Loucy (cell line): Measurements from ENCODE around the gene FAM53B.

Source experiments
- H2AFZ ChIP-seq: fragments of 200-600 bp; sonication (generic); 2 replicates; pipeline ENCODE4 v1.6.0; 2016; ENCODE audit warnings: antibody characterized with exemption, mild to moderate bottlenecking, low read length, moderate library complexity
- H3F3A ChIP-seq: fragments of 200-600 bp; 2 replicates; pipeline ENCODE4 v1.6.0; 2016; ENCODE audit warnings: antibody characterized with exemption, low read depth, mild to moderate bottlenecking
- H3K27me3 ChIP-seq: fragments of 200-600 bp; sonication (generic); 2 replicates; pipeline ENCODE4 v1.6.1; 2014; ENCODE audit warnings: low read length, mild to moderate bottlenecking; ENCODE audit not compliant: insufficient read depth, poor library complexity, severe bottlenecking
- H3K36me3 ChIP-seq: fragments of 200-600 bp; sonication (generic); 2 replicates; pipeline ENCODE4 v1.6.1; 2016; ENCODE audit warnings: low read length; ENCODE audit not compliant: insufficient read depth
- H3K4me1 ChIP-seq: fragments of 200-600 bp; sonication (generic); 2 replicates; pipeline ENCODE4 v1.5.1; 2014; ENCODE audit warnings: low read length, mild to moderate bottlenecking; ENCODE audit not compliant: insufficient read depth, poor library complexity, severe bottlenecking
- H3K4me2 ChIP-seq: fragments of 200-600 bp; sonication (generic); 2 replicates; pipeline ENCODE4 v1.6.0; 2014; ENCODE audit warnings: antibody characterized with exemption, low read length, low read depth, mild to moderate bottlenecking; ENCODE audit not compliant: poor library complexity, severe bottlenecking
- H3K4me3 ChIP-seq: fragments of 200-600 bp; sonication (generic); 2 replicates; pipeline ENCODE4 v1.5.1; 2014; ENCODE audit warnings: low read length, mild to moderate bottlenecking, mixed read lengths; ENCODE audit not compliant: poor library complexity, severe bottlenecking
- H3K79me2 ChIP-seq: fragments of 200-600 bp; sonication (generic); 2 replicates; pipeline ENCODE4 v1.6.1; 2014; ENCODE audit warnings: low read length; ENCODE audit not compliant: insufficient read depth
- H3K9ac ChIP-seq: fragments of 200-600 bp; sonication (generic); 2 replicates; pipeline ENCODE4 v1.6.0; 2014; ENCODE audit warnings: mild to moderate bottlenecking, low read depth, low read length, moderate library complexity; ENCODE audit not compliant: poor library complexity, severe bottlenecking
- H3K9me2 ChIP-seq: fragments of 200-600 bp; sonication (generic); replicated peaks from 2 replicates; pipeline ENCODE4 v1.6.1; 2016; ENCODE audit warnings: low read depth, low read length, mixed read lengths
- H3K9me3 ChIP-seq: fragments of 200-600 bp; sonication (generic); 2 replicates; pipeline ENCODE4 v1.6.1; 2014; ENCODE audit warnings: mild to moderate bottlenecking, antibody characterized with exemption, low read length, low read depth; ENCODE audit not compliant: insufficient read depth
- H4K20me1 ChIP-seq: fragments of 200-600 bp; sonication (generic); 2 replicates; pipeline ENCODE4 v1.6.0; 2014; ENCODE audit warnings: antibody characterized with exemption, low read length, mild to moderate bottlenecking; ENCODE audit not compliant: insufficient read depth, poor library complexity, severe bottlenecking
- EZH2phosphoT487 ChIP-seq: fragments of 200-600 bp; IDR thresholded peaks from 2 replicates; pipeline ENCODE4 v1.6.1; 2018; ENCODE audit warnings: antibody characterized with exemption, mild to moderate bottlenecking, moderate library complexity, borderline replicate concordance
- TF ChIP-seq, protein P1 (sequence below): fragments of 200-600 bp; sonication (generic); conservative IDR thresholded peaks from 2 replicates; pipeline ENCODE4 v1.5.1; 2014; ENCODE audit warnings: mild to moderate bottlenecking, antibody characterized with exemption, low read length

Gene FAM53B

DNA sequence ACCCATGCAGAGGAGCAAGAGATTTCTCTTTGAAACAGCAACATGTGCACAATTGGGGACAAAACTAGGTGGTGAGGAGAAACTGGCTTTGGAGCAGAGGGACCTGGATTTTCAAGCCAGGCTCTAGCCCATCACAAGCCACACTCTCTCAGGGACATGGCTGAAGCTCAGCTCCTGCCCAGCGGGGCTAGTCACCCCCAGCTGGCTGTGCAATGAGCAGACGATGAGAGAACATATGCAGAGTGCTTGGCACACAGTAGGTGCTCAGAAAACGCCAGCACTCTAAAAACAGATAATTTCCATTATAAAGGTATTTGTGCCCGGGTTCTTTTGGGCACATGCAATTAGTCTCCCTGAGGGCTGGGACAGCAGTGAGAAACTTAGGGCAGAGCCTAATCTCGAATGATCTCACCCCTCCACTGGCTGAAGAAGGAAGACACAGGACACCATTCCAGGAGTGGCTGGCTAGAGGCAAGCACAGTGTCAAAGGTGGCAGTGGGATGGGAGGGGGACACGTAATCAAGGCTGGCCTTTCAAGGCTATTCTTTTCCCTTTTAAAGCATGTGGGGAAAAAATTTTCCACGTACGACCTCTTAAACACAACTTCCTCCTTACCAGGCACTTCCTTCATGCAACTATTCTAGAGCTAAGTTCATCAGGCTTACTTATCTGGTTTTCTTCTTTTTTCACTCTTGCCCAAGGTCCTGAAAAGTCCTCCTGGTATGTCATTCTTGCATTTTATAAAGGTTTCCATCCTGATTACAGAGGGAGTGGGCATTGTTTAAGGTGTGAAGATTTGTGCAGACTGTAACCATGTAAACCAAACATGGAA lies 15.1 kb downstream of the FAM53B start:
- TF ChIP-seq EZH2phosphoT487, result no peak
- TF ChIP-seq, protein P1, sequence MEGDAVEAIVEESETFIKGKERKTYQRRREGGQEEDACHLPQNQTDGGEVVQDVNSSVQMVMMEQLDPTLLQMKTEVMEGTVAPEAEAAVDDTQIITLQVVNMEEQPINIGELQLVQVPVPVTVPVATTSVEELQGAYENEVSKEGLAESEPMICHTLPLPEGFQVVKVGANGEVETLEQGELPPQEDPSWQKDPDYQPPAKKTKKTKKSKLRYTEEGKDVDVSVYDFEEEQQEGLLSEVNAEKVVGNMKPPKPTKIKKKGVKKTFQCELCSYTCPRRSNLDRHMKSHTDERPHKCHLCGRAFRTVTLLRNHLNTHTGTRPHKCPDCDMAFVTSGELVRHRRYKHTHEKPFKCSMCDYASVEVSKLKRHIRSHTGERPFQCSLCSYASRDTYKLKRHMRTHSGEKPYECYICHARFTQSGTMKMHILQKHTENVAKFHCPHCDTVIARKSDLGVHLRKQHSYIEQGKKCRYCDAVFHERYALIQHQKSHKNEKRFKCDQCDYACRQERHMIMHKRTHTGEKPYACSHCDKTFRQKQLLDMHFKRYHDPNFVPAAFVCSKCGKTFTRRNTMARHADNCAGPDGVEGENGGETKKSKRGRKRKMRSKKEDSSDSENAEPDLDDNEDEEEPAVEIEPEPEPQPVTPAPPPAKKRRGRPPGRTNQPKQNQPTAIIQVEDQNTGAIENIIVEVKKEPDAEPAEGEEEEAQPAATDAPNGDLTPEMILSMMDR, result no peak
- no peak overlapping the region for H3K4me2 ChIP-seq
- no peaks in the 10 kb centered on the region for H3F3A ChIP-seq
- no peak overlapping the region for H2AFZ ChIP-seq
- peaks cover 53% of the 10 kb centered on the region for H4K20me1 ChIP-seq
- no peak overlapping the region for H3K4me3 ChIP-seq
- H3K9me2 ChIP-seq, result no peaks in the 10 kb centered on the region
- peaks cover 12% of the 10 kb centered on the region; the same call in 1 of the 2 replicates for H3K36me3 ChIP-seq
- H3K79me2 ChIP-seq, result peaks cover 96% of the 10 kb centered on the region
- no peaks in the 10 kb centered on the region for H3K9me3 ChIP-seq
- H3K4me1 ChIP-seq, result peaks cover 16% of the 10 kb centered on the region
- no peak overlapping the region for H3K9ac ChIP-seq
- H3K27me3 ChIP-seq, result no peaks in the 10 kb centered on the region

DNA sequence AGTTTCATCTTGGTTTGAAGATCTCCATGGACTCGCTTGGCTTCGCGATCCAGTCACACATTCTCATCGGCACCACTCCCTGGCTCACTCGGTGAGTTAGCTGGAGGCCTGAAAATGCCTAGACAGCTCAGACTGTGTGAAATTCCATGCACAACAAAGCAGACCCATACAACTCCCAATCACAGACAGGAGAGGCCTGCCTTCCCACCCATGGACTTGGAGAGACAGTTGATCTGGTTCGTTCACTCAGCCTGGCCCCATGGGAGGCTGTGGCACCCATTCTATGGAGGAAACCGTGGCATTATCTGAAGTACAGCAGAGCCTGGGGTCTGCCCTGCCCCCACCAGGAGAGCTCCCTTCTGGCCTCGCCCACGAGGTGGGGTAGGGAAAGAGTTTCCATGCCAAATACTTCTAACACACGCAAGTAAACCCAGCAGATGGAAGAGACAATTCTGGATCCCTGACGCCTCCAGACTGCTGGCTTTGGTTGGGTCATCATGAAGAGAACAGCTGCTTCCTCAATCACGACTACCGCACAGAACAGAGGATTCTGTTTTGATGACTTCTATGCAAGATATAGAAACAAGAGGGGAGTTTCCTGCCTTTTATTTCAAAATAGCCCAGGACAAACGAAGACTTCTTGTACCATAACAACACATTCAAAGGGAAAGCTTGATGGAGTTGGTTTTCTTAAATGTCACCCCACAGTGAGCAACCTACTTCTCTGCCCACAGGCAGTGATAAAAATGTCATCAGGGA lies 15.9 kb downstream of the FAM53B start:
- TF ChIP-seq, protein P1, result no peak
- no peak for TF ChIP-seq EZH2phosphoT487
- no peaks in the 10 kb centered on the region for H3K9me3 ChIP-seq
- H3K36me3 ChIP-seq, result peaks cover 12% of the 10 kb centered on the region; the same call in 1 of the 2 replicates
- H3K4me1 ChIP-seq, result peaks cover 18% of the 10 kb centered on the region
- peaks cover 51% of the 10 kb centered on the region for H4K20me1 ChIP-seq
- H3K4me2 ChIP-seq, result no peak overlapping the region
- H3K9me2 ChIP-seq, result no peaks in the 10 kb centered on the region
- peaks cover 96% of the 10 kb centered on the region for H3K79me2 ChIP-seq
- H2AFZ ChIP-seq, result no peak overlapping the region
- H3K4me3 ChIP-seq, result no peak overlapping the region
- no peaks in the 10 kb centered on the region for H3F3A ChIP-seq
- no peak overlapping the region for H3K9ac ChIP-seq
- H3K27me3 ChIP-seq, result no peaks in the 10 kb centered on the region

DNA sequence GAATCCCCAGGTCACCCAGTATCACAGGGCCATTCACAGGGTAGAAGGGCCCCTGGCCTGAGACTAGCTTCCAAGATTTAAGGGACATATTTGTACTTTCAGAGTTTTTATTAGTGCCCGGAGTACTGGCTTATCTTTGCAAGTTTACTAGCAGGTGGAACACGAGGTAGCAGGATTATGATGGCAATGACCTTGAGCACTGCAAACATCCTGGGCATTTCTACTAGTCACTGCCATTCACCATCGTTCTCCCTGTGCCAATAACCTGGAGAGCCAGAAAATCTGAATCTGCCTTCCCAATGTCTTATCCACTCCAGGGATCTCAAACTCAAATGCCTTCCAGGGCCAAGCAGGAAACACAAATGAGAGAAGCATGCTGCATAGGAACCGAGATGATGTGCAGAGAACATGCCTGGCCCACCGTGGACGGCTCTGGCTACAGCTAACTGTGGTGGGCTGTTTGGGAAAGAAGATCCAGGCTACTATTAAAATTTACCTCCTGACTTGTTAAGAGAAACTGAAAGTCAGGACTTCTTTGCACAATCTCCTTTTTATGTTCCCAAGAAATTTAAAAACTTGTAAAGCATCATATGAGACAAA lies 16.7 kb downstream of the FAM53B start:
- H3K9ac ChIP-seq, result no peak overlapping the region
- H3K27me3 ChIP-seq, result no peaks in the 10 kb centered on the region
- H3K9me2 ChIP-seq, result no peaks in the 10 kb centered on the region
- H2AFZ ChIP-seq, result no peak overlapping the region
- H3K4me1 ChIP-seq, result peaks cover 23% of the 10 kb centered on the region
- peaks cover 9% of the 10 kb centered on the region; the same call in 1 of the 2 replicates for H3K36me3 ChIP-seq
- no peak for TF ChIP-seq EZH2phosphoT487
- TF ChIP-seq, protein P1, result no peak
- peaks cover 54% of the 10 kb centered on the region for H4K20me1 ChIP-seq
- H3K4me2 ChIP-seq, result no peak overlapping the region
- no peaks in the 10 kb centered on the region for H3K9me3 ChIP-seq
- H3F3A ChIP-seq, result no peaks in the 10 kb centered on the region
- peaks cover 96% of the 10 kb centered on the region for H3K79me2 ChIP-seq
- H3K4me3 ChIP-seq, result no peak overlapping the region
